Lower leg skin (tissue), 3 donors: Measurements from ENCODE around the gene TLE2.

Experiments
- CTCF ChIP-seq, 3 donors: fragments of 450-650 bp; IDR thresholded peaks; one replicate each; pipeline ENCODE4 v1.5.1; 2016; ENCODE audit warnings: antibody characterized with exemption in 3 of 3, mild to moderate bottlenecking in 3 of 3, moderate library complexity in 2 of 3
- POLR2A ChIP-seq, 2 donors: fragments of 450-650 bp; IDR thresholded peaks; one replicate each; pipeline ENCODE4 v1.6.1; 2016 to 2017; ENCODE audit warnings: antibody characterized with exemption in 2 of 2, mild to moderate bottlenecking in 1 of 2, moderate library complexity in 1 of 2

- TF ChIP-seq CTCF (IDR thresholded peaks at IDR 0.05) (no peak), POLR2A (IDR thresholded peaks at IDR 0.05) (no peak)
Measured at GRCh38 chr19:2963122-2963521, 66.0 kb downstream of the TLE2 start.
